ENCODE results near the gene TSPEAR. TPM values are rescaled to one million over a fixed set of nuclear protein-coding genes. Genes with fewer than 3 reads are reported as not detected.
A peak's percentile ranks its signal among the peaks of the same experiment; 100 is the strongest.

The TSPEAR gene
- total and polyA plus RNA-seq, 2 of the 13 experiments (the other 11 are each of a cell fraction or from before 2014, with no cell fraction given) = 0.07 to 0.32 TPM

GRCh38 chr21:44551340-44551961 is 159.9 kb downstream of the TSPEAR start, which contains the start of gene KRTAP10-2:
Gene KRTAP10-2 (minus strand): TSS chr21:44551505. CDS start chr21:44551458, 47 bp downstream.
- DNase-seq (ENCODE audit: low spot score) = no peak
- Histone ChIP-seq H3K4me2 (ENCODE audit: low read depth, low read length) (no peak within 1 kb of the TSS; the same call in 1 of the 2 replicates), H3K9ac (ENCODE audit: insufficient read depth, low read depth, low read length) (no peak within 1 kb of the TSS), H3K27me3 (ENCODE audit: control insufficient read depth in 1 of 2, insufficient read depth in 2 of 2, low read length in 2 of 2) (peaks cover 0 to 3% of the 10 kb centered on the region in 2 experiments; a peak in 2 of 5 replicates), H3K27ac (ENCODE audit: extremely low read length, insufficient read depth, low read length) (no peak within 1 kb of the TSS), H3K4me1 (ENCODE audit: insufficient read depth, low read length) (no peaks in the 10 kb centered on the region; the same call in 1 of the 2 replicates), H4K20me1 (ENCODE audit: insufficient read depth, low read length) (no peaks in the 10 kb centered on the region), H3K9me3 (ENCODE audit: low read length) (no peaks in the 10 kb centered on the region), H3K36me3 (replicated peaks in 1 of 2; ENCODE audit: control insufficient read depth in 1 of 2, insufficient read depth in 2 of 2, low read length in 2 of 2) (no peaks in the 10 kb centered on the region), H3K79me2 (ENCODE audit: insufficient read depth, low read length) (no peaks in the 10 kb centered on the region), H3K4me3 (replicated peaks in 1 of 3; ENCODE audit: insufficient read depth in 1 of 3, low read depth in 2 of 3, low read length in 3 of 3) (no peak within 1 kb of the TSS), H2AFZ (ENCODE audit: low read length) (no peak within 1 kb of the TSS)
- WGBS (ENCODE audit: low lambda C conversion rate) = 55% methylated on average over 11 of the region's 17 CpGs
- FAIRE-seq = no peak
- intact Hi-C loops (cut with micrococcal nuclease; ENCODE audit: unreplicated experiment) (no loop called here), in situ Hi-C loops (cut with HindIII; ENCODE audit: extremely low pct_ligation_motif_present, low pct_unique_long_range_greater_than_20kb) (no loop called here)
- ATAC-seq = peak; percentile 40
- CTCF ChIA-PET (ENCODE audit: low intra/inter-chr PET ratio, low total read pairs) = no interaction called here
- POLR2A ChIA-PET = no interaction called here
- BruUV-seq (replicated peaks) = no TSS peak
- TF ChIP-seq ZNF780A (CRISPR knock-in tag; IDR thresholded peaks at IDR 0.05) (no peak), ZNF383 (CRISPR knock-in tag; IDR thresholded peaks at IDR 0.05; ENCODE audit: borderline replicate concordance) (no peak), ELF1 (CRISPR knock-in tag; IDR thresholded peaks at IDR 0.05) (0 out of 2 replicates have a peak, but pooled peaks have one; percentile 18), RFX3 (CRISPR knock-in tag; IDR thresholded peaks at IDR 0.05) (no peak)
- TF ChIP-seq, protein P1, sequence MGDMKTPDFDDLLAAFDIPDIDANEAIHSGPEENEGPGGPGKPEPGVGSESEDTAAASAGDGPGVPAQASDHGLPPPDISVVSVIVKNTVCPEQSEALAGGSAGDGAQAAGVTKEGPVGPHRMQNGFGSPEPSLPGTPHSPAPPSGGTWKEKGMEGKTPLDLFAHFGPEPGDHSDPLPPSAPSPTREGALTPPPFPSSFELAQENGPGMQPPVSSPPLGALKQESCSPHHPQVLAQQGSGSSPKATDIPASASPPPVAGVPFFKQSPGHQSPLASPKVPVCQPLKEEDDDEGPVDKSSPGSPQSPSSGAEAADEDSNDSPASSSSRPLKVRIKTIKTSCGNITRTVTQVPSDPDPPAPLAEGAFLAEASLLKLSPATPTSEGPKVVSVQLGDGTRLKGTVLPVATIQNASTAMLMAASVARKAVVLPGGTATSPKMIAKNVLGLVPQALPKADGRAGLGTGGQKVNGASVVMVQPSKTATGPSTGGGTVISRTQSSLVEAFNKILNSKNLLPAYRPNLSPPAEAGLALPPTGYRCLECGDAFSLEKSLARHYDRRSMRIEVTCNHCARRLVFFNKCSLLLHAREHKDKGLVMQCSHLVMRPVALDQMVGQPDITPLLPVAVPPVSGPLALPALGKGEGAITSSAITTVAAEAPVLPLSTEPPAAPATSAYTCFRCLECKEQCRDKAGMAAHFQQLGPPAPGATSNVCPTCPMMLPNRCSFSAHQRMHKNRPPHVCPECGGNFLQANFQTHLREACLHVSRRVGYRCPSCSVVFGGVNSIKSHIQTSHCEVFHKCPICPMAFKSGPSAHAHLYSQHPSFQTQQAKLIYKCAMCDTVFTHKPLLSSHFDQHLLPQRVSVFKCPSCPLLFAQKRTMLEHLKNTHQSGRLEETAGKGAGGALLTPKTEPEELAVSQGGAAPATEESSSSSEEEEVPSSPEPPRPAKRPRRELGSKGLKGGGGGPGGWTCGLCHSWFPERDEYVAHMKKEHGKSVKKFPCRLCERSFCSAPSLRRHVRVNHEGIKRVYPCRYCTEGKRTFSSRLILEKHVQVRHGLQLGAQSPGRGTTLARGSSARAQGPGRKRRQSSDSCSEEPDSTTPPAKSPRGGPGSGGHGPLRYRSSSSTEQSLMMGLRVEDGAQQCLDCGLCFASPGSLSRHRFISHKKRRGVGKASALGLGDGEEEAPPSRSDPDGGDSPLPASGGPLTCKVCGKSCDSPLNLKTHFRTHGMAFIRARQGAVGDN (CRISPR knock-in tag; IDR thresholded peaks at IDR 0.05) = 0 out of 2 replicates have a peak, but pooled peaks have one; percentile 22
